ENCODE data around the gene PIP5K1C. TPM values are rescaled to one million over a fixed set of nuclear protein-coding genes. Genes with fewer than 3 reads are reported as not detected.

PIP5K1C gene
- total and polyA plus RNA-seq, 9 of the 15 experiments (the other 6 are each of a cell fraction or from before 2014, with no cell fraction given) = 0.38 to 22.1 (median 4.1) TPM

- TF ChIP-seq ARID4B (CRISPR knock-in tag; IDR thresholded peaks at IDR 0.05) = no peak
- TF ChIP-seq ZNF431 (CRISPR knock-in tag; IDR thresholded peaks at IDR 0.05) = no peak
- TF ChIP-seq GATAD2B (IDR thresholded peaks at IDR 0.05; ENCODE audit: borderline replicate concordance) = no peak
- TF ChIP-seq SNIP1 (IDR thresholded peaks at IDR 0.05; ENCODE audit: low read depth) = no peak
- TF ChIP-seq, protein P1, sequence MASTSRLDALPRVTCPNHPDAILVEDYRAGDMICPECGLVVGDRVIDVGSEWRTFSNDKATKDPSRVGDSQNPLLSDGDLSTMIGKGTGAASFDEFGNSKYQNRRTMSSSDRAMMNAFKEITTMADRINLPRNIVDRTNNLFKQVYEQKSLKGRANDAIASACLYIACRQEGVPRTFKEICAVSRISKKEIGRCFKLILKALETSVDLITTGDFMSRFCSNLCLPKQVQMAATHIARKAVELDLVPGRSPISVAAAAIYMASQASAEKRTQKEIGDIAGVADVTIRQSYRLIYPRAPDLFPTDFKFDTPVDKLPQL (IDR thresholded peaks at IDR 0.05; ENCODE audit: extremely low read depth, insufficient read length) = no peak
- TF ChIP-seq EGR1 (conservative IDR thresholded peaks at IDR 0.05) = peak; percentile 50
- no peak for TF ChIP-seq HDAC8 (tag; IDR thresholded peaks at IDR 0.05)
- no peak for TF ChIP-seq ZNF146 (CRISPR knock-in tag; IDR thresholded peaks at IDR 0.05; ENCODE audit: unreplicated experiment)
- TF ChIP-seq SAFB2 (IDR thresholded peaks at IDR 0.05; ENCODE audit: borderline replicate concordance, low read depth, low read length, severe bottlenecking) = no peak
- TF ChIP-seq, protein P2, sequence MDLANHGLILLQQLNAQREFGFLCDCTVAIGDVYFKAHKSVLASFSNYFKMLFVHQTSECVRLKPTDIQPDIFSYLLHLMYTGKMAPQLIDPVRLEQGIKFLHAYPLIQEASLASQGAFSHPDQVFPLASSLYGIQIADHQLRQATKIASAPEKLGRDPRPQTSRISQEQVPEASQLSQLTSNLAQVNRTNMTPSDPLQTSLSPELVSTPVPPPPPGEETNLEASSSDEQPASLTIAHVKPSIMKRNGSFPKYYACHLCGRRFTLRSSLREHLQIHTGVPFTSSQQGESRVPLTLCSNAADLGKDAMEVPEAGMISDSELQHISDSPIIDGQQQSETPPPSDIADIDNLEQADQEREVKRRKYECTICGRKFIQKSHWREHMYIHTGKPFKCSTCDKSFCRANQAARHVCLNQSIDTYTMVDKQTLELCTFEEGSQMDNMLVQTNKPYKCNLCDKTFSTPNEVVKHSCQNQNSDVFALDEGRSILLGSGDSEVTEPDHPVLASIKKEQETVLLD (IDR thresholded peaks at IDR 0.05) = 0 out of 2 replicates have a peak, but pooled peaks have one; percentile 10
- peak; percentile 89 for TF ChIP-seq SMC3 (conservative IDR thresholded peaks at IDR 0.05; ENCODE audit: insufficient read depth, low read depth, low read length)
- TF ChIP-seq MAZ (CRISPR knock-in tag; conservative IDR thresholded peaks at IDR 0.05 in 1 of 2, IDR thresholded peaks at IDR 0.05 in 1 of 2) = peak; percentile 59 to 71; a peak in 3 of 4 replicates
- TF ChIP-seq, protein P3, sequence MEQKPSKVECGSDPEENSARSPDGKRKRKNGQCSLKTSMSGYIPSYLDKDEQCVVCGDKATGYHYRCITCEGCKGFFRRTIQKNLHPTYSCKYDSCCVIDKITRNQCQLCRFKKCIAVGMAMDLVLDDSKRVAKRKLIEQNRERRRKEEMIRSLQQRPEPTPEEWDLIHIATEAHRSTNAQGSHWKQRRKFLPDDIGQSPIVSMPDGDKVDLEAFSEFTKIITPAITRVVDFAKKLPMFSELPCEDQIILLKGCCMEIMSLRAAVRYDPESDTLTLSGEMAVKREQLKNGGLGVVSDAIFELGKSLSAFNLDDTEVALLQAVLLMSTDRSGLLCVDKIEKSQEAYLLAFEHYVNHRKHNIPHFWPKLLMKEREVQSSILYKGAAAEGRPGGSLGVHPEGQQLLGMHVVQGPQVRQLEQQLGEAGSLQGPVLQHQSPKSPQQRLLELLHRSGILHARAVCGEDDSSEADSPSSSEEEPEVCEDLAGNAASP (IDR thresholded peaks at IDR 0.05) = no peak
- no peak for TF ChIP-seq TEAD2 (tag; IDR thresholded peaks at IDR 0.05)
- no peak for TF ChIP-seq RBM14 (IDR thresholded peaks at IDR 0.05; ENCODE audit: borderline replicate concordance, insufficient read depth, low read depth, low read length)
- TF ChIP-seq TEAD4 (IDR thresholded peaks at IDR 0.05; ENCODE audit: low read length) = peak; percentile 38; the same call in 1 of the 2 replicates
- TF ChIP-seq TEAD4 (CRISPR knock-in tag; IDR thresholded peaks at IDR 0.05; ENCODE audit: borderline replicate concordance) = no peak
- no peak for TF ChIP-seq SRSF7 (optimal IDR thresholded peaks at IDR 0.05; ENCODE audit: low read depth, low read length)
Measured at GRCh38 chr19:3665681-3666544, 34.4 kb downstream of the PIP5K1C start (continued).
